Stimulated activated CD4-positive, alpha-beta T cell treated with anti-CD3 and anti-CD28 coated beads, Interleukin-2, amount 100 ng/mL, for 4 hours (primary cell): ENCODE measurements around the gene DFFA.
"Not testable (repeated sequence)": the region's sequence is repeated elsewhere in the genome, so short reads cannot be mapped to it uniquely, and the experiment has no call there.

Experiments
- DNase-seq: peaks from one replicate; pipeline ENCODE4 v3.0.0-alpha.2; 2020; ENCODE audit warnings: low read depth

DFFA gene

DNA sequence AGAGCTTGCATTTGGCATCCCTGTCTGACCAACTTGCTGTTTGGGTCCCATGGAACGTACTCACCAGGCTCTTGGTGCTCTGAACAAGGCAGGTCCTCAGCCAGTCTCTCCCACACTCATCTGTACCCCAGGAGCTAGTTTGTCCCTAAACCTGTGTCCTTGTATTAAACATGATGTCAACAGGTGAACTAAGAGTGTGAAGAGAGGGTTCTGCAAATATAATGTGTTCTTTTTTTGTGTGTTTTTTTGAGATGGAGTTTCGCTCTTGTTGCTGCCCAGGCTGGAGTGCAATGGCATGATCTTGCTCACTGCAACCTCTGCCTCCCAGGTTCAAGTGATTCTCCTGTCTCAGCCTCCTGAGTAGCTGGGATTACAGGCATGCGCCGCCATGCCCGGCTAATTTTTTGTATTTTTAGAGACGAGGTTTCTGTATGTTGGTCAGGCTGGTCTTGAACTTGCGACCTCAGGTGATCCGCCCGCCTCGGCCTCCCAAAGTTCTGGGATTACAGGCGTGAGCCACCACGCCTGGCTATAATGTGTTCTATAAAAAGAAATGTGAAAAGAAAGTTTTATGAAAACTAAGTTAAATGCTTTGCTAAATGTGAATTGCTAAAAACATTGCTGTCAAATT, 33.8 kb upstream of the DFFA start:
- DNase-seq = not testable (repeated sequence)

DNA sequence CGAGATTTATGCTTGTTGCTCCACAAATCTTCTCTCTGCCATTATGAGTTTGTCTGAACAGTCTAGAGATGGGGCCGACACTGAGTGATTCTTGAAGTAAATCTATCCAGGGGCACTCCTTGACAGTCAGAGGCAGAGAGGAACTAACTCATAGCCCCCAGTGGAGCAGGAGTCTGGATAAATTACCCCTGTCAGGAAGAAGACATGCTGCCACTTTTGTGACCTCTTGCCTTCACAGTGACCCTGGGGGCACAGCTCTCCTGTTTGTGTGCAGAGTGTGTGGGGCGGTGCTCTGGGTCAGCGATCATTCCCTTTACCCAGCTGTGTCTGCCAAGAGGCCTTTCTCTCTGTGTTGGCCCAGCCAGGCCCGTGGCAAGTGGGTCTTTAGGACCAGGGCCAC, 31.9 kb upstream of the DFFA start:
- DNase-seq = no peak

DNA sequence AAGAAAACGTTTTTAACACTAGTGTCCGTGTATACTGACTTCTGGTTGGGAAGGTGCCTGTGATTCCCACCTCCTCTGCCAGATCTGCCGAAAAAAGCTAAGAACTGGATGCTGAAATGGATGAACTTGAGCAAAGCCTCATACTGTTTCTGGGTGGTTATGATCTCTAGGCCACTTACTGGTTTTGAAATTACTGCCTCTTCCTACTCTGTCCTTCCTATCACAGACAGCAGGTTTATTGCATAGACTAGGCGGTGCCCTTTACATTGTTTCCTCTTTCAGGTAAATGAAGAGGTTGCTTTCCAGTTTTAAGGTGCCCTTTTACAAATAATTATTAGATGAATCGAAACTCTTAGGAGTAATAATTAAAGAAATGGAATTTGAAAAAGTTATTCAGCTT, 29.9 kb upstream of the DFFA start:
- no peak for DNase-seq

DNA sequence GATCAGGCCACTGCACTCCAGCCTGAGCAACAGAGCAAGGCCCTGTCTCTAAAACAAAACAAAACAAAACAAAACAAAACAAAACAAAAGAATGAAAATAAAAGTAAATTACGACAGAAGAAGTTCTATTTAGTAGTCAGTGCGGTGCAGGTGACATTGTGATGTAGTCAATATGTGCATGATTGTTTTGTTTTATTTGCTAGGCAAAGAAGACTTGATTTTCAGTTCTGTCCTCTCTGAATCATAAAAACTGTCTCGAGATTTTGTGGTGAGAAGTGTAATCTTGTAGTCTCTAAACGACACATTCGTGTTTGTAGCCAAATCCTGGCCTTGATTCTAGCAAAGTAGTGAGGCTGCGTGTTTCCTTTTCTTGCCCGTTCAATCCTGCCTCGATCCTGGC, 25.9 kb upstream of the DFFA start:
- DNase-seq = no peak

DNA sequence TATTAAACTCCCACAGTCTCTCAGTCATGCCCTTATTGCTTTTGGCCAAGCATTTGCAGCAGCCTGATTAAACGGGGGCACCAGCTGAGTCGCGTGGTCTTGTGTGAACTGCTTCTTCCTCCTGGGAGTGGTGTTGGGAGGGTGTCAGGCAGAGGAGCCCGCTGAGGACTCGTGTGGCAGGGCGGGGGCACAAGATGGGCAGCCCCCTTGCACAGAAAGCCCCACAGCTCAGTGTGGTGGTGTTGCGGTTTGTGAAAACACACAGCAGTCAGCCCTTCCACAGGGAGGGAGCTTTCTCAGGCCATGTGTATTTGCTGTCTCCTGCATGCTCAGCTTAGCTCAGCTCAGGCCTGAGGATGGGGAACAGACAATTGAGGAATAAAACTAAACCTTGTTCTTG, 24.8 kb upstream of the DFFA start:
- no peak for DNase-seq

DNA sequence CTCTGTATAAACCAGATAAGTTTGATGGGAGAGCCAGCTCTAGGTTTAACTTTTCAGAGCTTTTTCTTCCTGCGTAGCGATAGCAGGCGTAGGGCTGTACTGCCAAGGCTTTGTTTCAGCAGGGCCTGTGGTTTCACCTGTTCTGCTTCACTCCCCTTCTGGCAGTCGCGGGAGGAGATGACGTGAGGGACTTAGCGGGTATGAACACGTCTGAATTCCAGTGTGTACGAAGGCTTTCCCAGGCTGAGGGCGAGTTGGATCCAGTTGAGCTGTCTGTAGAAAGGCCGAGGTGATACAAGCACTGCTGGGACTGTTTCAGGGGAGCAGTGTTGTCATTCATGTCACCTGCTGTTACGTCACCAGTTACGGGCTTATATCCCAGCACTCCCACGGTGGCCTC, 23.6 kb upstream of the DFFA start:
- peak; percentile 18 for DNase-seq

DNA sequence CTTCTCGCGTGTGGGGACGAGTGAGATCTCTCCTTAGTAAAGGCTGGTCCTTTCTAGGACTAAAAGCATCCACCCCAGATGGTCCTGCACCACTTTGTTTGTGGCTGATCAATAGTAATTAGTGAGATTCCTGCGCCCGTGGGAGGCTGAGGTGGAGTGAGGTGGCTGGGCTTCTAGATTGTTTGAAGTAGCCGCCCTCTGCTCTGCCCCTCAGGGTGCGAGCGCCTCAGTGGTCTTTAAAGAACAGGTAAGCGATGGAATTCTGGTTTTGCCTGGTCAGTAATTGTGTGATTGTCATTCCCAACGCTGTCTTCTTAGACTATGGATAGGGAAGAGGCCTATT, 23.1 kb upstream of the DFFA start:
- DNase-seq = no peak

DNA sequence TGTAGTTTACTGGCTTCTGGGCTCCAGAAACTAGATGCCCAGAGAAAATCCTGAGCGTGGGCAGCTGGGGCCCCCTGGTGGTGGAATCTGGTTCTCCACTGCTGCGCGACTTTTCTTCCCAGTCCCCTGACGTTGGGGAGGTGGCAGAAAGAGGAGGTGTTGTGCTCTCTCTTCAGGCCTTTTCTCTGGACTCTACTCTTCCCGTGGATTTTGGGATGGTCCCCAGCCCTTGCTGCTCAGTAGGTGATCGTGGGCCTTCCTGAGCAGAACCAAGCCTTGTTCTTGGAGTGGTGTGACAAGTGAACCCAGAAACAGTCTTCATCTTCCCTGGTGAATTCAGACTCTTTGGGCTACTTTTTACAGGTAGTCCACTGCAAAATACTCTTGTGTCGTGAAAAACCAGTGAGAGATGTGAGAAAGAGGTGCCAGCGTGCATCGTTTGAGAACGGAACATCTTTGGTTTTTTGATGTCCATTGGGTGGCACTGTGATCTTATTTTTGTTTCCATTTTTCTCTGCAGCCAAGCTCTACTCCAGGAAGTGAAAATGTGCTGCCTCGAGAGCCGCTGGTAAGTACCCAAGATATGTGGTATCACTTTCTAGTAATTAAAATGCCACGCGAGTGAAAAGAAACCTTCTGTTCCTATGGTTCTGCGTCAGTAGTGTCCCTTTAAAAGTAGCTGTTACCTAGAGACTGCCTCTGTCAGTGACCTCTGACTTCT, 22.6 kb upstream of the DFFA start:
- DNase-seq = peak; percentile 58

DNA sequence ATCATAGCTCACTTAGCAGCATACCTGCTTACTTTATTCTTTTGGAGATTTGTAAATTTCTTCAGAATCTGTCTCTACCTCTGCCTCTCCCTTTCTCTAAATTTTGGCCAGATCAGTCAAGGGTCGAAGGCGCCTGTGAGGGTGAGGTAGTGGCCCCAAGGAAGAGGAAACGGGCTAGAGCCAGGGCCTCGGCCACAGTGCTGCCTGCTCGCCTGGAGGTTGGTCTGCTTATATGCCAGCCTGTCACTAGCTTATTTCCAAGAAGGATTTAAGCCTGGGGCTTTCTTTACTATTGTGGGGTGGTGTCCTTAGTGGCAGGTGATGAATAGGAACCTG, 22.1 kb upstream of the DFFA start:
- DNase-seq = no peak

DNA sequence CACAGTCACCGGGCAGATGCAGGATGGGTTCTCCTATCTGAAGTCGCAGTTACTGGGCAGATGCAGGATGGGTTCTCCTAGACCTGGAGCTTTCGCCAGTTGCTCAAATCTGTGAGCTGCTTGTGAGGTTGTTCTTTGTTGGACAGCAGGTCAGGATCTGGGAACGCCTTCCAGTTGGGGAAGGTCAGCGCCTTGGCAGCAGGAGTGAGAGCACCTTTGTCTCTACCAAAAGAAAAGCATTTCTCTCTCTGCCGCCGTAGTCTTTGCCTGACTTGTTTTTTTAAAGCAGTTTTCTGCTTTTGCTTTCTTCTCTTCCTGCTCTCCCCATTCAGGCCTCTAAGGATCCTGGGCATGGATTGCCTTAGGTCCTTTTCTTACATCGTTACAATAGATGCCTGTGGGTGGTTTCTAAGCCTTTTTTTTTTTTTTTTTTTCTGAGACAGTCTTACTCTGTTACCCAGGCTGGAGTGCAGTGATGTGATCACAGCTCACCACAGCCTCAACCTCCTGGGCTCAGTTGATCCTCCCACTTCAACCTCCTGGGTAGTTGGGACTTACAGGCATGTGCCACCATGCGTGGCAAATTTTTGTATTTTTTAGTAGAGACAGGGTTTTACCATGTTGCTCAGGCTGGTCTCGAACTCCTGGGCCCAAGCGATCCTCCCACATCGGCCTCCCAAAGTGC, 18.1 kb upstream of the DFFA start:
- DNase-seq = no peak

DNA sequence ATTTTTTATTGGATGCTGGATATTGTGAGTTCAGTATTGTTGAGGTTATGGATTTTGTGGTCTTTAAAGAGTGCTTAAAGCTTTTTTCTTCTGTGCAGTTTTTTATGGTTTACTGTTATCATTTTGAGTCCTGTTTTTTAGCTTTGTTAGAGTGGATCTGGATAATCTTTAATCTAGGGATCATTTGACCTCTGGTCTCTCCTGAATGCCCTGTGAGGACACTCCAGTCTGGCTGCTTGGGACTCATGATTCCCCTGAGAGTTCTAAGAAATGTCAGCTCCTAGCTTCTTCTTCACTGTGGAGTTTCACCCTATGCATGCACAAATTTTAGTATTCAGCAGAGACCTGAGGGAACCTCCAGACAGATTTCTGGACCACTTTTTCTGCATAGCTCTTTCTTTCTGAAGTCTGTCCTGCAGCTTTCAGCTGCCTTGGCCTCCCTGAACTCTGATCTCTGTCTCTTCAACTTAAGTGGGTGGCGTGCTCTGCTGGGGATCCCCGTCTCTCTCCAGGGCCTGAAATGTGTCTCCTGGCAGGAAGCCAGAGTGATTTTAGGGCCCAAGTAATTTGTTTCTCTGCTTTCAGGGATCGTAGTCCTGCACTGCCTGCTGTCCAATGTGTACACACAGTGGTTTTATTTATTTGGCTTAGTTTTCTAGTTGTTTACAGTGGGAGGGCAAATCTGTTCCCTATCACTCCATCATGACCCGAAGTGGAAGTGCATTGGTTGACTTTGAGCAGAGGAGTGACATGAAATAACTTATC, 17.1 kb upstream of the DFFA start:
- no peak for DNase-seq

DNA sequence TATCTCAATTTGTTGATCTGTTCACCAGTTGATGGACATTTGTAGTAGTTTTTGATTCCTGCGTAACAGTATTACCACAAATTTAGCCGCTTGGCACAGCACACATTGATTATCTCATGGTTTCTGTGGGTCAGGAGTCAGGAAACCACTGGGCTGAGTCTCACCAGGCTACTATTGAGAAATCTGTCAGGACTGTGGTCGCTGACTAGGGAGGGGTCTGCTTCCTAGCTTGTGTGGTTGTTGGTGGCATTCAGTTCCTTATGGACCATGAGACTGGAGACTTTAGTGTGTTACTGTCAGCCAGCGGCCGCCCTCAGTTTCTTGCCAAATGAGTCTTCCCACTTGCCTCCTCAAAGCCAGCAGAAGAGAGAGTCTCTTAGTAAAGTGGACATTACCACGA, 12.2 kb upstream of the DFFA start:
- no peak for DNase-seq

DNA sequence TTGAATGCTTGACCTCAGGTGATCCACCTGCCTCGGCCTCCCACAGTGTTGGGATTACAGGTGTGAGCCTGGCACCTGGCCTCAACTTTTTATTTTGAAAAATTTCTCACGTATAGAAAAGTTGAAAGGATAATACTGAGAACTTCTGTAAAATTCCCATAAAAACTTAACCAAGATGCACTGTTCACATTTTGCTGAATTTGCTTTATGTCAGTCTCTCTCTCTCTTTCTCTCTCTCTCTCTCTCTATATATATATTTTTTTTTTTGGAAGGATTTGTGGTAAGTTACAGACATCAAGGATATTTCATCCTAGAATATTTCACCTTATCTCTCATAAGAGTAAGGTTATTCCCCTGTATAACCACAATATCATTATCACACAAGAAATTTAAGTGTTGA, 8.3 kb upstream of the DFFA start:
- DNase-seq = no peak

DNA sequence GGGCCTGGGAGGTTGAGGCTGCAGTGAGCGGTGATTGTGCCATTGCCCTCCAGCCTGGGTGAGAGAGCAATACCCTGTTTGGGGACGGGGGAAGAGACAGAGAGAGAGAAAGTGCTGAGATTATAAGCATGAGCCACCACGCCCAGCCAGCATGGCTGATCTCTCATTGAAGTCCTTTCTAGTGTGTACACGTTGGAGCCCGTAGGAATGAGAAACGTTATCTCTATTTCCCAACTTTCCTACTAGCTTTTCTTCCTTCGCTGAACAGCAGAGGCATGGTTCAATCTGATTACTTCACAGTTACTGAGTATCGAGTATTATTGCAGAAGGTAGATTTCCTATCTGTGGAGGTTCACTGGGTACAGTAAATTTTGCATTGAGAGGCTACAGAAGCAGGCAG, 7.0 kb upstream of the DFFA start:
- no peak for DNase-seq

DNA sequence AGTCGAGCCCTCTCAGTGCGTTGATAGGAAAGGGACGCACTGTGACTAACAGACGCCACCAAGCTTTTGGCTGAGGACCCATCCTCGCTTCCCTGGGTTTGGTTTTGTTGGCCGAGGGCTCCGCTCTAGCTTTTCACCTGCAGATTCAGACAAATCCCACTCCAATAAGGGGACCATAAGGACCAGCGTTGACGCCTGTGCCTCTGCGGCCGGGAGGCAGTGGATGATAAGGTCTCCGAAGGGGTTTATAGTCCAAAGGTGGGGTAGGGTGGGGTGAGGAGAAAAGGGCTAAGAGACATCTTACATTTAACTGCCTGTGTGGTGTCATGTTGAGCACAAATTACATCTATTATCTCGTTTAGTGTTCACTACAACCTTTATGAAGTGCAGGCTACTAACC, 3.2 kb upstream of the DFFA start:
- no peak for DNase-seq

DNA sequence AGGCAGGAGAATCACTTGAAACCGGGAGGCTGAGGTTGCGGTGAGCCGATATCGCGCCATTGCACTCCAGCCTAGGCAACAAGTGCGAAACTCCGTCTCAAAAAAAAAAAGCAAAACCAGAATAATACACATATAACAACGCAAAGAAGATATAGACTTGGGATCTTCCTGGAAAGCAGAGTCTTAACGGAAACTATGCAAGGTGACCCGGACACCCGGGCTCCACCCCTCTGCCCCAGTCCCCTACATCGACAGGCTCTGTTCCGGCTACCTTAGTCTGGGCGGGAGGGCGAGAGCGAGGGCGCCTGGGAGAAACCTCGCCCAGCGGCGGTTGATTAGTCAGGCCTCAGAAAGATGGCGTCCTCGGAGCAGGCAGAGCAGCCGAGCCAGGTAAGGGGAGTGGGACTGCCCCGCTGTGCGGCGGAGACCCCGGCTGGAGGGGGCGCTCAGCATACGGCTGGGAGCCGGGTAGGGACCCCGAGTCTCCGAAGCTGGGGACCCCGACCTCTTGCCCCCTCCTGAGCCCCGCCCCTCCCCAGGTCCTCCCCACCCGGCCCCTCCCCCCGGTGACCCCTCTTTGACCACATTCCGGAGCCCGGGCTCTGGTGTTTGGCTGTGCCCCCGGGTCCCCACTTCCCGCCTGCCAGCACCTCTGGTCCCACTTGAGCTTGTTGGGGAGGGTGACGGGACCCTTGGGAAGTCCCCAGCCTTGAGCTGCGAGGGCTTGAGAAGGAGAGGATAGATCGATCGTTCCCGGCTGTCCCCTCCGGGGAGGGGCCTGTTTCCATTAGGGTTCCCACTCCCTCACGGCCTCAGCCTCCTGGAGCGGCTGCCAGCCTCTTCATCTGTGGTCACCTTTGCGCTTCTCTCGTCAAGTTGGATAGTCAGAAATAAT, 2.5 kb upstream of the DFFA start, which contains the start of gene PEX14:
TSS of gene PEX14 (plus strand) at position 338 of the 895 bp plus-strand sequence. CDS start at position 355, 17 bp downstream.
- peak; percentile 79 for DNase-seq

DNA sequence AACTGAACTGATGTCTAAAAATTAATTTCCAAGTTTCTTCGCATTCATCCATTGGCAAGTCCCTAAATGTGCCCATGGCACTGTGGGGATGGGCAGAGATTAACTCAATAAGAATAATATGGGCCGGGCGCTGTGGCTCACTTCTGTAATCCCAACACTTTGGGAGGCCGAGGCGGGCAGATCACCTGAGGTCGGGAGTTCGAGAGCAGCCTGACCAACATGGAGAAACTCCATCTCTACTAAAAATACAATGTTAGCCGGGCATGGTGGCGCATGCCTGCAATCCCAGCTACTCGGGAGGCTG, 1.9 kb upstream of the DFFA start:
- DNase-seq = not testable (repeated sequence)

DNA sequence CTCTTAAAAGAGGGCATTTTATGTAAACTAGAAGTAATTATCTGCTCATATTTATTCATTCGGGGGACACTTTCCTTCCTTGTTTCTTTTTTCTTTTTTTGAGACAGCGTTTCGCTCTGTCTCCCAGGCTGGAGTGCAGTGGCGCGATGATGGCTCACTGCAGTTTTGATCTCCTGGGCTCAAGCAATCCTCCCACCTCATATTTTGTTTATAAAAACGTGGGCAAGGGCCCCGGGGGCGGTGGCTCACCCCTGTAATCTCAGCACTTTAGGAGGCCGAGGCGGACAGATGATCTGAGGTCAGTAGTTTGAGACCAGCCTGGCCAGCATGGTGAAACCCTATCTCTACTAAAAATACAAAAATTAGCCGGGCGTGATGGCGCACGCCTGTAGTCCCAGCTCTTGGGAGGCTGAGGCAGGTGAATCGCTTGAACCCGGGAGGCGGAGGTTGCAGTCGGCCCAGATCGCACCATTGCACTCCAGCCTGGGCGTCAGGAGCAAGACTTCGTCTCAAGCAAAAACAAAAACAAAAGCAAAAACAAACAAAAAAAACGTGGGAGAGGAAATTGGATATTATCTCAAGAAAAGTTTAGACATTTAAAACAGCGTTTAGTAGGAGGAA, 926 bp upstream of the DFFA start:
- DNase-seq = no peak

DNA sequence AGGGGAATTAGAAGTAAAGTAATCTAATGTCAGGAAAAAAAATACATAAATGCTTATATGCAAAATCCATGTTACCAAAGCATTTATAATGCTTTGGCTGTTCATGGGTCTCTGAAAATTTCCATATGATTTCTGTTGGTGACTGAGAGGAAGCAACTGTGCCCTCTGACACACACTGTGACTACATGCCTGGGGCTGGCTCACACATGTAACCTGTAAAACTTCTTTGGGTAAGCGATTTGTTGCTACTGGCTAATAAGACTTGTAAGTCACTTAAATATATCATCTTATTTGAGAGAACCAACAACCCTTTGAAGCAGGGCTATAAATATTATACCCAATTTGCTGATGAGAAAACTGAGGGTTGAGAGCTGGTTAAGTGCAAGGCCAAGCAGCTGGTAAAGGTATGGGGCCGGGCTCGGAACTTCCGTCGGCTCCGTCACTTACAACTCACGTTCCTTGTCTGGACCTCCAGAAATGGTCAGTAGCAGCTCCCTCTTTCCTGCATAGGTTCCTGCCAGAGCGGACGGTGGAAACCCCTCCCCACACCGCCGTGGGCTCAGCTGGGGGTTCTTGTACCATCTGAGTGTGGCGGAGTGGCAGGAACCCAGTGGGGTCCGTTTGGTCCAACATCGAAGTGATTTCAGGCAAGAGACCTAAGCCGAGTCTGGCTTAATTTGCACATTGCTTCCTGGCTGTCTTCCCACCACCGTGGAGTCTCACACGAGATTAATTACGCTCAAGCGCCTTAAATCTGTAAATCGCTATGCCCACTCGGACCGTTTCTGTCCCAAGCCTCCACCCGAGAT, 714 bp downstream of the DFFA start:
- DNase-seq = no peak

DNA sequence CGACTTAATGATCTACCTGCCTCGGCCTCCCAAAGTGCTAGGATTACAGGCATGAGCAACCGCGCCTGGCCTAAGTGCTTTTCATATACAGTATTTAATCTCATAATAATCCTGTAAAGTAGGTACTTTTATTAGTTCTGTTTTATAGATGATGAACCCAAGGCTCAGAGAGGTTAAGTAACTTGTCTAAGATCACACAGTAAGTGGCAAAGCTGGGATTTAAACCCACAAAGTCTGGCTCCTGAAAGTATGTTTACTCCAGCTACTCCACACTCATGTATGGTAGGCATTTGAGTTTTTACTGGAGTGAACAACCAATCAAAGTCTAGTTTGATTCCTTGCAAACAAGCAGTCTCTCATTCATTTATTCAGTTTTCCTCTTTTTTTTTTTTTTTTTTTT, 2.3 kb downstream of the DFFA start:
- no peak for DNase-seq

DNA sequence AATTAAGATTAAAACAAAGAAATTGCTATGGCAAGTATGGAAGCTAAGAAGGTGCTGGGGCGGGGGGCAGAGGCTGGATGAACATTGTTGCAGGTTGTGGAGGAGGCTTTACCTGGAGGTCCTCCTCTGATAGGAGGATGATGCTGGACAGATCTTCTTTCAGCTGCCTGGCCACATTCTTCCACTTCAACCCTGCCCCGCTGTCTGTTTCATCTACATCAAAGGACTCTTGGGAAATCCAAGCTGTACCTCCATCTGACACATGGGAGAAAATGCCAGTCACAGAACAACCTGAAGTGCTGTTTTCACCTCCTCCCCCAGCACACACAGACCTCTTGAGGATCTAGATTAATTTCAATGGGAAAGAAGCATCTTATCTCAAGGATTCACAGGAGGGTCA, 5.3 kb downstream of the DFFA start:
- no peak for DNase-seq
